Vagina (tissue), 2 donors: ENCODE measurements around the gene LYZL2.

Source experiments
- CTCF ChIP-seq, 3 experiments: fragments of 450-650 bp in 2 of 3; fragments of 200-600 bp in 1 of 3; sonication (generic) in 1 of 3; IDR thresholded peaks; one replicate each; pipeline ENCODE4 v1.5.1; 2017 to 2019; ENCODE audit warnings: antibody characterized with exemption in 3 of 3, mild to moderate bottlenecking in 2 of 3, moderate library complexity in 2 of 3
- POLR2A ChIP-seq, 2 donors: fragments of 450-650 bp; IDR thresholded peaks; one replicate each; pipeline ENCODE4 v1.6.1; 2017; ENCODE audit warnings: antibody characterized with exemption in 2 of 2, mild to moderate bottlenecking in 2 of 2, moderate library complexity in 2 of 2
- POLR2AphosphoS5 ChIP-seq, 2 donors: sonication (generic); formaldehyde crosslinking; IDR thresholded peaks; one replicate each; pipeline ENCODE4 v1.9.0; 2017; ENCODE audit warnings: antibody characterized with exemption in 2 of 2, mild to moderate bottlenecking in 2 of 2, low read depth in 1 of 2; ENCODE audit not compliant: insufficient read depth in 1 of 2

DNA sequence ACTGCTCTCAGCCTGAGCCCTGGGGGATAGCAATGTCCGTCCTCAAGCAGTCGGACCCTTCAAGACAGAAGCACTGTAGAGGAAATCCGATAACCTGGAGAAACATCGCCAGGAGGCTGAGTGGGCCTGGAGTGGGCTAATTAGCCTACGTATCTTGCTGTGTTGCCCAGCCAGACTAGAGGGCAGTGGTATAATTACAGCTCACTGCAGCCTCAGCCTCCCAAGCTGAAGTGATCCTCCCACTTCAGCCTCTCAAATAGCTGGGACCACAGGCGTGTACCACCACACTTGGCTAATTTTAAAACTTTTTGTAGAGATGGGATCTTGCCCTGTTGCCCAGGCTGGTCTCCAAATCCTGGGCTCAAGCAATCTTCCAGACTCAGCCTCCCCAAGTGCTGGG, 21.7 kb downstream of the LYZL2 start:
- no peak for TF ChIP-seq CTCF (IDR thresholded peaks at IDR 0.05)
- TF ChIP-seq POLR2AphosphoS5 (IDR thresholded peaks at IDR 0.05; ENCODE audit: insufficient read depth in 1 of 2, low read depth in 1 of 2): no peak
- no peak for TF ChIP-seq POLR2A (IDR thresholded peaks at IDR 0.05)
